ES-I3 (cell line): ENCODE results near the gene MUC21.

Experiments
- H3K36me3 ChIP-seq: 2 replicates; pipeline ENCODE4 v1.6.1; 2013; ENCODE audit warnings: mild to moderate bottlenecking, low read length, control low read depth, moderate library complexity; ENCODE audit not compliant: insufficient read depth
- H3K4me1 ChIP-seq: 2 replicates; pipeline ENCODE4 v1.6.1; 2013; ENCODE audit warnings: mild to moderate bottlenecking, control low read depth, low read length; ENCODE audit not compliant: insufficient read depth
- H3K9ac ChIP-seq: 2 replicates; pipeline ENCODE4 v1.6.1; 2013; ENCODE audit warnings: low read depth, mild to moderate bottlenecking, low read length, moderate library complexity
- H3K9me3 ChIP-seq: 2 replicates; pipeline ENCODE4 v1.6.1; 2013; ENCODE audit warnings: mild to moderate bottlenecking, low read length, moderate library complexity; ENCODE audit not compliant: control insufficient read depth, insufficient read depth

Gene MUC21

GRCh38 chr6:30983439-30983838, at the start of gene MUC21:
TSS of gene MUC21 (plus strand) at chr6:30983718. CDS start at chr6:30983959, 241 bp downstream.
- Histone ChIP-seq H3K9me3 (no peaks in the 10 kb centered on the region), H3K4me1 (peaks cover 9% of the 10 kb centered on the region), H3K36me3 (no peaks in the 10 kb centered on the region), H3K9ac (no peak within 1 kb of the TSS; the same call in 1 of the 2 replicates)

GRCh38 chr6:30935018-30935417, 48.5 kb upstream of the MUC21 start:
- Histone ChIP-seq H3K9me3 (no peaks in the 10 kb centered on the region), H3K9ac (no peak overlapping the region), H3K36me3 (no peaks in the 10 kb centered on the region), H3K4me1 (peaks cover 5% of the 10 kb centered on the region; the same call in 1 of the 2 replicates)

- no peaks in the 10 kb centered on the region for H3K9me3 ChIP-seq
- H3K36me3 ChIP-seq, result no peaks in the 10 kb centered on the region
- H3K4me1 ChIP-seq, result peaks cover 13% of the 10 kb centered on the region
- H3K9ac ChIP-seq, result no peak overlapping the region
These were observed 46.3 kb upstream of the MUC21 start for GRCh38 chr6:30937265-30937664.

GRCh38 chr6:30938730-30939129, 44.8 kb upstream of the MUC21 start:
- H3K9ac ChIP-seq, result no peak overlapping the region
- H3K36me3 ChIP-seq, result no peaks in the 10 kb centered on the region
- H3K4me1 ChIP-seq, result peaks cover 19% of the 10 kb centered on the region
- H3K9me3 ChIP-seq, result no peaks in the 10 kb centered on the region

GRCh38 chr6:30939473-30939872, 44.0 kb upstream of the MUC21 start:
- Histone ChIP-seq H3K36me3 (no peaks in the 10 kb centered on the region), H3K4me1 (peaks cover 19% of the 10 kb centered on the region), H3K9ac (no peak overlapping the region), H3K9me3 (no peaks in the 10 kb centered on the region)

GRCh38 chr6:30940361-30940986, 43.0 kb upstream of the MUC21 start, which contains the start of gene MUCL3:
TSS of gene MUCL3 (plus strand) at chr6:30940973. CDS start at chr6:30941000, 27 bp downstream.
- no peak within 1 kb of the TSS for H3K9ac ChIP-seq
- H3K36me3 ChIP-seq, result no peaks in the 10 kb centered on the region

GRCh38 chr6:30942338-30943060, 41.0 kb upstream of the MUC21 start:
- peaks cover 14% of the 10 kb centered on the region for H3K4me1 ChIP-seq
- H3K9me3 ChIP-seq, result no peaks in the 10 kb centered on the region
- no peak overlapping the region for H3K9ac ChIP-seq
- no peaks in the 10 kb centered on the region for H3K36me3 ChIP-seq

More at GRCh38 chr6:30940361-30940986, 43.0 kb upstream of the MUC21 start, which contains the start of gene MUCL3:
- Histone ChIP-seq H3K4me1 (peaks cover 19% of the 10 kb centered on the region), H3K9me3 (no peaks in the 10 kb centered on the region)

GRCh38 chr6:30944051-30944450, 39.5 kb upstream of the MUC21 start:
- H3K36me3 ChIP-seq, result no peaks in the 10 kb centered on the region
- H3K9ac ChIP-seq, result no peak overlapping the region
- peaks cover 14% of the 10 kb centered on the region for H3K4me1 ChIP-seq
- H3K9me3 ChIP-seq, result no peaks in the 10 kb centered on the region

- H3K9me3 ChIP-seq, result no peaks in the 10 kb centered on the region
- H3K9ac ChIP-seq, result no peak overlapping the region
- H3K36me3 ChIP-seq, result no peaks in the 10 kb centered on the region
- peaks cover 14% of the 10 kb centered on the region for H3K4me1 ChIP-seq
These were observed 38.2 kb upstream of the MUC21 start for GRCh38 chr6:30945281-30945680.

GRCh38 chr6:30947231-30947630, 36.3 kb upstream of the MUC21 start:
- Histone ChIP-seq H3K36me3 (no peaks in the 10 kb centered on the region), H3K4me1 (peaks cover 6% of the 10 kb centered on the region), H3K9me3 (no peaks in the 10 kb centered on the region), H3K9ac (no peak overlapping the region)

GRCh38 chr6:30948811-30949210, 34.7 kb upstream of the MUC21 start:
- H3K4me1 ChIP-seq, result no peaks in the 10 kb centered on the region
- H3K9ac ChIP-seq, result no peak overlapping the region
- H3K9me3 ChIP-seq, result no peaks in the 10 kb centered on the region
- no peaks in the 10 kb centered on the region for H3K36me3 ChIP-seq

GRCh38 chr6:30951907-30952469, 31.5 kb upstream of the MUC21 start:
- Histone ChIP-seq H3K4me1 (0 out of 2 replicates have a peak, but pooled peaks cover 5% of the 10 kb centered on the region), H3K9me3 (no peaks in the 10 kb centered on the region), H3K9ac (no peak overlapping the region), H3K36me3 (no peaks in the 10 kb centered on the region)

GRCh38 chr6:30954631-30955366, 28.7 kb upstream of the MUC21 start:
- Histone ChIP-seq H3K4me1 (0 out of 2 replicates have a peak, but pooled peaks cover 5% of the 10 kb centered on the region), H3K9ac (peak overlapping the region; percentile 55; the same call in 1 of the 2 replicates), H3K36me3 (no peaks in the 10 kb centered on the region), H3K9me3 (no peaks in the 10 kb centered on the region)

GRCh38 chr6:30955367-30956042, 28.0 kb upstream of the MUC21 start:
- H3K9ac ChIP-seq, result peak overlapping the region; percentile 55; the same call in 1 of the 2 replicates

More at GRCh38 chr6:30955367-30956042, 28.0 kb upstream of the MUC21 start:
- Histone ChIP-seq H3K36me3 (no peaks in the 10 kb centered on the region), H3K4me1 (0 out of 2 replicates have a peak, but pooled peaks cover 5% of the 10 kb centered on the region), H3K9me3 (no peaks in the 10 kb centered on the region)
